Activated T-cell treated with anti-CD3 and anti-CD28 coated beads, Interleukin-2, amount 50 U/mL, for 4 hours (primary cell): Measurements from ENCODE around the gene REPIN1. TPM values are rescaled to one million over a fixed set of nuclear protein-coding genes. Genes with fewer than 3 reads are reported as not detected.
"Not testable (repeated sequence)": the region's sequence is repeated elsewhere in the genome, so short reads cannot be mapped to it uniquely, and the experiment has no call there.

Experiments
- ATAC-seq, 2 donors: fragments of 200-7000 bp; cut with Tn5 transposase; one replicate each; pipeline ENCODE4 v1.10.0; 2021
- DNase-seq: peaks from one replicate; pipeline ENCODE4 v3.0.0-alpha.2; 2020
- H3K27me3 Mint-ChIP-seq: one replicate; pipeline ENCODE4 v1.8.0; 2021; ENCODE audit warnings: low read depth, mixed read lengths
- H3K36me3 Mint-ChIP-seq: one replicate; pipeline ENCODE4 v1.8.0; 2022; ENCODE audit warnings: mixed read lengths; ENCODE audit not compliant: insufficient read depth
- H3K4me1 Mint-ChIP-seq: one replicate; pipeline ENCODE4 v1.8.0; 2021; ENCODE audit warnings: low read depth, mixed read lengths
- H3K4me3 Mint-ChIP-seq: one replicate; pipeline ENCODE4 v1.8.0; 2021; ENCODE audit warnings: mild to moderate bottlenecking, moderate library complexity, mixed read lengths
- H3K9me3 Mint-ChIP-seq: one replicate; pipeline ENCODE4 v1.8.0; 2021; ENCODE audit warnings: mixed read lengths
- total RNA-seq, 3 donors: library from RNA; stranded (reverse); gene quantifications; one replicate each; pipeline ENCODE4 v1.2.1, GENCODE V29; 2021

Gene REPIN1
- total RNA-seq, 3 donors from 2014 or later = 54.7 to 68.4 (median 62.6) TPM

- DNase-seq (no peak), ATAC-seq (no peak)
- H3K4me3 Mint-ChIP-seq = no peak overlapping the region
- H3K36me3 Mint-ChIP-seq = no peaks in the 10 kb centered on the region
- no peaks in the 10 kb centered on the region for H3K27me3 Mint-ChIP-seq
- H3K4me1 Mint-ChIP-seq = peaks cover 33% of the 10 kb centered on the region
- H3K9me3 Mint-ChIP-seq = no peaks in the 10 kb centered on the region
These were observed 12.5 kb downstream of the REPIN1 start for GRCh38 chr7:150381096-150381495.

DNA sequence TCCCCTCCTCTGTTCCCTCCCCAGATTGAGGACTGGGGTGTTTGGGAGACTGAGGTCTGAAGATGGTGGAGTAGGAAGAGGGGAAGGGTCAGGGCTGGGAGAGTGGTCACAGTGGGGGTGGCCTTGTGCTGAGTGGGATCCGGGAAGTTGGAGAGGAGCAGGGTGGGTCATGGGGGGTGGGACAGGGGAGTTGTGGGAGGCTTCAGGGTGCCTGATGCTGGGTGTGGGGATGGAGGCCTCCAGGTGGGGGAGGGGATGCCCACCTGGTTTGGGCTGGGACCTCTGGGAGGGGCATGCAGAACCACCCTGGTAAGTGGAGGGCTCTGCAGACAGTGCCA, 13.1 kb downstream of the REPIN1 start:
- Mint-ChIP-seq H3K4me1 (peaks cover 27% of the 10 kb centered on the region), H3K27me3 (no peaks in the 10 kb centered on the region), H3K4me3 (no peak overlapping the region)

GRCh38 chr7:150382123-150382843, 13.7 kb downstream of the REPIN1 start:
- DNase-seq (no peak), ATAC-seq (no peak)
- no peaks in the 10 kb centered on the region for H3K36me3 Mint-ChIP-seq
- no peaks in the 10 kb centered on the region for H3K9me3 Mint-ChIP-seq
- peaks cover 24% of the 10 kb centered on the region for H3K4me1 Mint-ChIP-seq
- no peaks in the 10 kb centered on the region for H3K27me3 Mint-ChIP-seq
- H3K4me3 Mint-ChIP-seq = no peak overlapping the region

More for the DNA sequence above, 13.1 kb downstream of the REPIN1 start:
- DNase-seq (no peak), ATAC-seq (no peak)
- Mint-ChIP-seq H3K9me3 (no peaks in the 10 kb centered on the region), H3K36me3 (no peaks in the 10 kb centered on the region)

DNA sequence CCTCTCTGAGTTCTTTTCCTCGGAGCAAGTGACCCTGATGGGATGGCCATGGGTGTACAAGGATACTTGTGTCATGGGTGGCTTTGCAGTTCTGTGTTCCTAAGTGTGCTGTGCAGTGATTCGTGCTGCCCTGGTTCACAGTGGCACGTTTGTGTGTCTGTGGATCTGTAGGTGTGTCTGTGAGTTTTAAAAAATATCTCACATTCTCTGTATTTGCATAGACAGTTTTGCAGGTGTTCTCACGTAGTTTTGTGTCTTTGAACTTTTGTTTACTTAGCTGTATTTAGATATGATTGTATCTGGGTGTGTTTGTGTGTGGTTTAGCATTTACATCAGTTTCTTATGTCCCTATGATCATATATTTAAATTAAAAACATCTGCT, 14.2 kb downstream of the REPIN1 start:
- Mint-ChIP-seq H3K9me3 (no peaks in the 10 kb centered on the region), H3K27me3 (no peaks in the 10 kb centered on the region), H3K36me3 (no peaks in the 10 kb centered on the region), H3K4me1 (peaks cover 19% of the 10 kb centered on the region), H3K4me3 (no peak overlapping the region)
- no peak for DNase-seq
- no peak for ATAC-seq

DNA sequence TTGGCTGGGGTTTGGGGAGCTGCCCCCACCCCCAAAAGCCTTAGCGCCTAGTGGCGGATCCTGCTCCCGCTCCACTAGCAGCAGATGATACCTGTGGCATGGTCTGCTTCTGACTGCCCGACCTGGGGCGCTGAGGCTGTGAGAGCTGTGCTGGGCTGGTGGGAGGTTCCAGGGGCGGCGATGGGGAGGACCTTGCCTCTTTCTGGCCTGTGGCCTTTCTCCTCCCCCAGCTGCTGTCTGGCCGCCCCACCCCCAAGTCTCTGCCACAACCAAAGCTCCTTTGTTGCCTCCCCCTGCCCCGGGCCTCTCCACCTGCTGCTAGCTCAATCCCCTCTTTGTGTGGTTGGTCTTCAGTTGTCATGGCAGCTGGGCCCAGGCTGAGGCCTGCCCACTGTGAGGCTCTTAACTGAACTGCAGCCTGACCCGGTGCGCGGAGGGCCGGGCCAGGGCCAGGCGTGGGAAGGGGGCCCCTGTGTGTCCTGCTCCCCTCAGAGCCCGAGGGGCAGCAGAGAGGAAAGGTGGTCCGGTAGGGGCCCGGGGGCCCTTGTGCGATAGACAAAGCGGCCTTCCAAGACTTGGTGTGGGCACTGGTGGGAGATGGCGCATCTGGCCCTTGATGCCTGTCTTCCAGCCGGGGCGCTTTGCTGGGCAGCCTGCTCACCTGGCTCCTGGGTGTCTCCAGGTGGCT, 15.2 kb downstream of the REPIN1 start:
- DNase-seq = no peak
- no peak overlapping the region for H3K4me3 Mint-ChIP-seq
- H3K4me1 Mint-ChIP-seq = peaks cover 13% of the 10 kb centered on the region
- H3K9me3 Mint-ChIP-seq = no peaks in the 10 kb centered on the region
- no peak for ATAC-seq
- H3K36me3 Mint-ChIP-seq = no peaks in the 10 kb centered on the region
- H3K27me3 Mint-ChIP-seq = no peaks in the 10 kb centered on the region

DNA sequence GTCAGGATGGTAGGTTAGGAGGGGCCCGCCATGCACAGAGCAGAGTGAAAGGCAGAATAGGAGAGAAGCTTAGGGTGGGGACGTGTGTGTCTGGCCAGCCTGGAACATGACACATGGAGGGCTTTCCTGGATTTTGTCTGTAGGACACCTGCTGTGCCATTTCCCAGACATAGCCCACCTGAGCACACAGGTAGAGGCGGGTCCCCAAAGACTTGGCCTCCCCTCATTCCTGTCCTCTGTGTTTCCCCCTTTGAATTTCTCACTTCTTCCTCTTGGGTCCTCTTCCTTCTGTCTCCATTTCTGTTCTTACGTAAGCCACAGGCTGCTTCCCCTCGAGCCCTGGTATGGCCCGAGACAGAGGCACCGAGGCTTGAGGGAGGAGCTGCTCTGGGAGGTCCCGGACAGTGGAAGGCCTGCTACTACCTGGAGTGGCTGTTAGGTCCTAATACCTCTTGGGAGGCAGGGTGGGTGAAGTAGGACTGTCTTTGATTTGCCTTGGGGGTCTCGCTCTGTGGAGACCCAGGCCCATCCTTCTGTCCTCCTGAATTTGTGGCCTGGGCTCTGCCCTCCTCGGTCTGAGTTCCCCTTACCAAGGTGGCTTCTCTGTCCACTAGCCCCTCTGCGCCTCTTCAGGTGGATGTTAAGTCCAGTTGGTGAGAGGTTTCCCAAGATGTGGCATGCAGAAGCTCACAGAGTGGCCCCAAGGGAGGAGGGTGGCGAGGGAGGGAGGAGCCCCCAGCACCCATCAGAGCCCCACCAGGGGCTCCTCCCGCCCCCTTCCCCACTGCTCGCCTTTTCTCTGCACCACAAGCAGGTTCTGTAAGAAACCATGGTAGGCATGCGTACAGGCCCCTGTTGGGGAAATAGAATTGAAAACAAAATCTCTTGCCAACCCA, 16.0 kb downstream of the REPIN1 start:
- no peaks in the 10 kb centered on the region for H3K27me3 Mint-ChIP-seq
- H3K36me3 Mint-ChIP-seq = no peaks in the 10 kb centered on the region
- no peak for DNase-seq
- H3K9me3 Mint-ChIP-seq = no peaks in the 10 kb centered on the region
- no peak for ATAC-seq
- H3K4me3 Mint-ChIP-seq = no peak overlapping the region
- H3K4me1 Mint-ChIP-seq = peaks cover 12% of the 10 kb centered on the region

- Mint-ChIP-seq H3K36me3 (no peaks in the 10 kb centered on the region), H3K27me3 (no peaks in the 10 kb centered on the region), H3K9me3 (no peaks in the 10 kb centered on the region), H3K4me1 (peaks cover 5% of the 10 kb centered on the region), H3K4me3 (no peak overlapping the region)
- no peak for DNase-seq
- ATAC-seq = no peak
These were observed 16.7 kb downstream of the REPIN1 start for GRCh38 chr7:150385302-150385723.

GRCh38 chr7:150385884-150386283, 17.3 kb downstream of the REPIN1 start:
- not testable (repeated sequence) for H3K9me3 Mint-ChIP-seq, H3K27me3 Mint-ChIP-seq, ATAC-seq, H3K4me1 Mint-ChIP-seq, H3K36me3 Mint-ChIP-seq, H3K4me3 Mint-ChIP-seq, DNase-seq

GRCh38 chr7:150388306-150388705, 19.7 kb downstream of the REPIN1 start:
- H3K27me3 Mint-ChIP-seq = no peaks in the 10 kb centered on the region
- DNase-seq (no peak), ATAC-seq (no peak)
- peaks cover under 1% of the 10 kb centered on the region for H3K4me1 Mint-ChIP-seq
- no peak overlapping the region for H3K4me3 Mint-ChIP-seq
- H3K9me3 Mint-ChIP-seq = no peaks in the 10 kb centered on the region
- H3K36me3 Mint-ChIP-seq = no peaks in the 10 kb centered on the region

DNA sequence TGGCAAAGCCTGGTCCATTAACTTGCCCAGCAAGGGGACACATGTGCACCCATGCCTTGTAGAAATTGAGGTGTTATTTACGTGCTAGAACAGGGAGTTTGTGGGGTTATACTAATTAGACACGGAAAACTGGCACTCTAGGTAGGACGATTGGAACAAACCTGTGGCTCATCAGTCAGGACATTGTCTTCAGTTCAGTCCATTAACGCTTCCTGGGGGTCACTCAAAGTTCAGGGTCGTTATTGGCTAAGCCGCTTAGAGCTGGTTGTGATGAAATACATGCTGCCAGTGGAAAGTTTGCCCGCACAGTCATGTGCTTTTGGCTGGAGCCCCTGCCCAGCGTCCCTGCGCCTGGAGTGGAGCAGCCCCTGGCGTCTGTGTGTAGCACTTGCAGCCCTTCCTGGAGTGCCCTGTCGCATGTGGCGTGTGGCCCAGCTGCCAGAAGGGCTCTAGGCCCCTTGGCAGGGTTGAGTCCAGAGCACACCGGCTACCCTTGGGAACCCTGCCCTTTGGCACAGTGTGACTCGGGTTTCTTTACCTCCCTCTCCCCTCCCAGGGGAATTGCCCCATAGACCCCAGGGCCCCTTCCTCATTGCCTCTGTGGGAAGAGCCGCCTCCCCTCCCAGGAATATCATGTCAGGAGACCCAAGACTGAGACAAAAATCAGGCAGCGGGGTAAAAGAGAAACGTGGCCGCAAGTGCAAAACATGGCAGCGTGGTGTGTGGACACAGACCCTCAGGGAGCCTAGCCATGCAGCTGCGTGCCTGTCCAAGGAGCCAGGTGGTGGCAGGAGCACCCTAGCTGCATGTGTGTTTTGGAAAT, 20.3 kb downstream of the REPIN1 start:
- H3K27me3 Mint-ChIP-seq = no peaks in the 10 kb centered on the region
- H3K36me3 Mint-ChIP-seq = no peaks in the 10 kb centered on the region
- ATAC-seq = no peak
- no peak for DNase-seq
- H3K9me3 Mint-ChIP-seq = no peaks in the 10 kb centered on the region
- no peak overlapping the region for H3K4me3 Mint-ChIP-seq
- no peaks in the 10 kb centered on the region for H3K4me1 Mint-ChIP-seq

DNA sequence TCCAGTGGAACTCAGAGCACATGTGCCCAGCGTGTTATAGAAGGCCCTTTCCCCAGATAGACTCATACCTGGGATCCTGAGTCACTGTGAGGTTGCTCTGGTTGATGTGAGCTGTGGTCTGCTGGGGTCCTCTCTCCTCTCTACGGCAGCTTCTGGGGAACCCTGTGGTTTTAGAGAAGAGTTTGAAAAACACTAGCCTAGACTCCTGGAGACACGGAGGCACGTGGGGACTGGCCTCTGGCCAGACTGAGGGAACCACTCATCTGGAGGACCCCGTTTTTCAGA, 20.9 kb downstream of the REPIN1 start:
- DNase-seq = no peak
- H3K9me3 Mint-ChIP-seq = no peaks in the 10 kb centered on the region
- ATAC-seq = peak; percentile 70 to 81
- no peaks in the 10 kb centered on the region for H3K27me3 Mint-ChIP-seq
- H3K36me3 Mint-ChIP-seq = no peaks in the 10 kb centered on the region
- H3K4me3 Mint-ChIP-seq = no peak overlapping the region
- H3K4me1 Mint-ChIP-seq = no peaks in the 10 kb centered on the region

- ATAC-seq (no peak), DNase-seq (no peak)
These were observed 21.6 kb downstream of the REPIN1 start for GRCh38 chr7:150390205-150390604.

DNA sequence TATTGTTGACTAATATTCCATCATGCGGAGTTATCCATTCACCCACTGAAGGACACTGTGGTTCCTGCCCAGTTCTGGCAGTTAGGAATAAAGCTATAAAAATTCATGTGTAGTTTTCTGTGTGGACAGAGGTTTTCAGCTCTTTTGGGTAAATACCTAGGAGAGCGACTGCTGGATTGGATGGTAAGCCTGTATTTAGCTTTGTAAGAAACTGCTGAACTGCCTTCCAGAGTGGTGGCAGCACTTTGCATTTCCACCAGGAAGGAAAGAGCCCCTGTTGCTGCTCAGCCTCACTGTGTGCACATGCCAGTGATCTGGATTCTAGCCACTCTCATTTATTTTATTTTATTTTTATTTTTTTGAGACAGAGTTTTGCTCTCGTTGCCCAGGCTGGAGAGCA, 24.7 kb downstream of the REPIN1 start:
- Mint-ChIP-seq H3K9me3 (no peaks in the 10 kb centered on the region), H3K36me3 (no peaks in the 10 kb centered on the region), H3K4me3 (no peak overlapping the region), H3K4me1 (peaks cover 9% of the 10 kb centered on the region), H3K27me3 (no peaks in the 10 kb centered on the region)
- DNase-seq (no peak), ATAC-seq (no peak)

More at GRCh38 chr7:150390205-150390604, 21.6 kb downstream of the REPIN1 start:
- H3K9me3 Mint-ChIP-seq = no peaks in the 10 kb centered on the region
- no peaks in the 10 kb centered on the region for H3K27me3 Mint-ChIP-seq
- peaks cover 5% of the 10 kb centered on the region for H3K4me1 Mint-ChIP-seq
- no peak overlapping the region for H3K4me3 Mint-ChIP-seq
- H3K36me3 Mint-ChIP-seq = no peaks in the 10 kb centered on the region

GRCh38 chr7:150396426-150396825, 27.8 kb downstream of the REPIN1 start:
- H3K4me3 Mint-ChIP-seq = no peak overlapping the region
- no peaks in the 10 kb centered on the region for H3K9me3 Mint-ChIP-seq
- ATAC-seq = no peak
- no peaks in the 10 kb centered on the region for H3K36me3 Mint-ChIP-seq
- no peak for DNase-seq
- H3K27me3 Mint-ChIP-seq = no peaks in the 10 kb centered on the region
- H3K4me1 Mint-ChIP-seq = peaks cover 10% of the 10 kb centered on the region
